HG02588 (cell line): Measurements from ENCODE around the gene NKX6-2.

Source experiments
- ATAC-seq: cut with Tn5 transposase; IDR thresholded peaks from one replicate; pipeline ENCODE4 v1.9.1; 2021; ENCODE audit warnings: mild to moderate bottlenecking, moderate library complexity; ENCODE audit not compliant: unreplicated experiment

Gene NKX6-2

GRCh38 chr10:132813560-132814468, 27.9 kb upstream of the NKX6-2 start:
- no peak for ATAC-seq

- no peak for ATAC-seq
Measured at GRCh38 chr10:132813001-132813401, 27.1 kb upstream of the NKX6-2 start.

GRCh38 chr10:132812520-132812919, 26.6 kb upstream of the NKX6-2 start:
- no peak for ATAC-seq

- ATAC-seq: no peak
Measured at GRCh38 chr10:132811891-132812481, 26.0 kb upstream of the NKX6-2 start.

GRCh38 chr10:132810807-132811700, 25.1 kb upstream of the NKX6-2 start:
- no peak for ATAC-seq

GRCh38 chr10:132810141-132810806, 24.3 kb upstream of the NKX6-2 start:
- ATAC-seq: no peak

- no peak for ATAC-seq
Measured at GRCh38 chr10:132809232-132810140, 23.5 kb upstream of the NKX6-2 start.

- no peak for ATAC-seq
Measured at GRCh38 chr10:132808383-132809231, 22.7 kb upstream of the NKX6-2 start.

GRCh38 chr10:132807621-132808049, 21.7 kb upstream of the NKX6-2 start:
- ATAC-seq: no peak

GRCh38 chr10:132806561-132807003, 20.6 kb upstream of the NKX6-2 start:
- ATAC-seq: no peak

- ATAC-seq: no peak
Measured at GRCh38 chr10:132806110-132806509, 20.2 kb upstream of the NKX6-2 start.

GRCh38 chr10:132805599-132805998, 19.7 kb upstream of the NKX6-2 start:
- ATAC-seq: no peak

GRCh38 chr10:132804785-132805426, 19.0 kb upstream of the NKX6-2 start:
- no peak for ATAC-seq

- no peak for ATAC-seq
Measured at GRCh38 chr10:132804287-132804686, 18.3 kb upstream of the NKX6-2 start.

GRCh38 chr10:132803416-132804210, 17.7 kb upstream of the NKX6-2 start:
- no peak for ATAC-seq

GRCh38 chr10:132802694-132803320, 16.9 kb upstream of the NKX6-2 start:
- no peak for ATAC-seq

- ATAC-seq: no peak
Measured at GRCh38 chr10:132802048-132802447, 16.1 kb upstream of the NKX6-2 start.
